Neural progenitor cell (in vitro differentiated cells): ENCODE data around the gene HOXB4.

ENCODE experiments used
- EZH2 ChIP-seq: fragments of 200-600 bp; sonication (generic); IDR thresholded peaks from 2 replicates; pipeline ENCODE4 v1.6.1; 2017; ENCODE audit warnings: antibody characterized with exemption, mild to moderate bottlenecking, moderate library complexity
- EZH2phosphoT487 ChIP-seq: fragments of 200-600 bp; sonication (generic); IDR thresholded peaks from 2 replicates; pipeline ENCODE4 v1.6.1; 2017; ENCODE audit warnings: antibody characterized with exemption
- TF ChIP-seq, protein P1 (sequence below): fragments of 200-600 bp; sonication (generic); IDR thresholded peaks from 2 replicates; pipeline ENCODE4 v1.5.1; 2017; ENCODE audit warnings: antibody characterized with exemption, mild to moderate bottlenecking

DNA sequence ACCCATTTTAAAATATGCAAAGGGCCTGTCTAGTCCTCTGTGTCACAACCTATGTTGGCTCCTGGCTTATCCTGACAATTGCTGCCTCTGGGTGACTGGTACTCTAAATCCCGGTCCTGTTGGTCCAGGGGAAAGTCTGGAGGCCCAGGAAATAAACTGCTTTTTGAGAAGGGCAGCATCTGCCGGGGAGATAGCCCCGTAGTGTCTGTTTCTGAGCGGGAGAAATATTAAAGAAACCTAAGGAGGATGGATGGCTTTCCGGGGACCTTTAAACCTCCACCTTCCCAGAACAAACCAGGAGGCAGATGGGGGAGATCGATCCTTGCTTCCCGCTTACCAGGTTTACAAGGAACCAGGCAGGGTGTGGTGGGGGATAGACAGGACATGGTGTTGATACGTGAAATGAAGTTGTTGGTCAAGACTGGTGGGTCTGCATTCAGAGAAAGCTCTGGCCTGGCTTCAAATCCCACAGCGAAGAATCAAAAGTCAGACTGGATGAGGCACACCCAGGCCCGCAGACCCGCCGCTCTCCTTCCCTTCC lies 37.0 kb downstream of the HOXB4 start:
- no peak for TF ChIP-seq EZH2
- TF ChIP-seq, protein P1, sequence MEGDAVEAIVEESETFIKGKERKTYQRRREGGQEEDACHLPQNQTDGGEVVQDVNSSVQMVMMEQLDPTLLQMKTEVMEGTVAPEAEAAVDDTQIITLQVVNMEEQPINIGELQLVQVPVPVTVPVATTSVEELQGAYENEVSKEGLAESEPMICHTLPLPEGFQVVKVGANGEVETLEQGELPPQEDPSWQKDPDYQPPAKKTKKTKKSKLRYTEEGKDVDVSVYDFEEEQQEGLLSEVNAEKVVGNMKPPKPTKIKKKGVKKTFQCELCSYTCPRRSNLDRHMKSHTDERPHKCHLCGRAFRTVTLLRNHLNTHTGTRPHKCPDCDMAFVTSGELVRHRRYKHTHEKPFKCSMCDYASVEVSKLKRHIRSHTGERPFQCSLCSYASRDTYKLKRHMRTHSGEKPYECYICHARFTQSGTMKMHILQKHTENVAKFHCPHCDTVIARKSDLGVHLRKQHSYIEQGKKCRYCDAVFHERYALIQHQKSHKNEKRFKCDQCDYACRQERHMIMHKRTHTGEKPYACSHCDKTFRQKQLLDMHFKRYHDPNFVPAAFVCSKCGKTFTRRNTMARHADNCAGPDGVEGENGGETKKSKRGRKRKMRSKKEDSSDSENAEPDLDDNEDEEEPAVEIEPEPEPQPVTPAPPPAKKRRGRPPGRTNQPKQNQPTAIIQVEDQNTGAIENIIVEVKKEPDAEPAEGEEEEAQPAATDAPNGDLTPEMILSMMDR: no peak
- TF ChIP-seq EZH2phosphoT487: no peak
